NCI-H774 (cell line): ENCODE data around the gene PLIN4.
A peak's percentile ranks its signal among the peaks of the same experiment; 100 is the strongest.
"Not testable (repeated sequence)": the region's sequence is repeated elsewhere in the genome, so short reads cannot be mapped to it uniquely, and the experiment has no call there.

Experiments used
- DNase-seq: peaks from one replicate; lab custom pipeline; 2025; lab: John Stamatoyannopoulos, UW

Gene PLIN4

GRCh38 chr19:4547303-4548237 lies 29.3 kb upstream of the PLIN4 start:
- peak; percentile 21 for DNase-seq

GRCh38 chr19:4543842-4544647 lies 25.8 kb upstream of the PLIN4 start:
- DNase-seq = no peak

- DNase-seq = no peak
Measured at GRCh38 chr19:4542896-4543841, 24.9 kb upstream of the PLIN4 start.

- DNase-seq = not testable (repeated sequence)
Measured at GRCh38 chr19:4541806-4542145, 23.5 kb upstream of the PLIN4 start.

GRCh38 chr19:4541114-4541805 lies 23.0 kb upstream of the PLIN4 start:
- no peak for DNase-seq

- no peak for DNase-seq
Measured at GRCh38 chr19:4539693-4540581, 21.7 kb upstream of the PLIN4 start, which contains the start of gene LRG1. Gene LRG1 (minus strand): TSS chr19:4540036. CDS start chr19:4540013, 23 bp downstream.

GRCh38 chr19:4539169-4539692 lies 20.9 kb upstream of the PLIN4 start:
- no peak for DNase-seq

- DNase-seq = peak; percentile 37
Measured at GRCh38 chr19:4538601-4538954, 20.3 kb upstream of the PLIN4 start.

GRCh38 chr19:4537953-4538600 lies 19.8 kb upstream of the PLIN4 start:
- DNase-seq = no peak

GRCh38 chr19:4536798-4537197 lies 18.5 kb upstream of the PLIN4 start:
- DNase-seq = no peak

- peak; percentile 89 for DNase-seq
Measured at GRCh38 chr19:4534836-4535658, 16.8 kb upstream of the PLIN4 start, which contains the start of gene PLIN5. Gene PLIN5 (minus strand): TSS chr19:4535224. CDS start chr19:4534074, 1,150 bp downstream.

- DNase-seq = no peak
Measured at GRCh38 chr19:4533835-4534424, 15.6 kb upstream of the PLIN4 start.

- no peak for DNase-seq
Measured at GRCh38 chr19:4533334-4533733, 15.0 kb upstream of the PLIN4 start.

GRCh38 chr19:4531562-4532165 lies 13.4 kb upstream of the PLIN4 start:
- DNase-seq = no peak

GRCh38 chr19:4529924-4530522 lies 11.7 kb upstream of the PLIN4 start:
- DNase-seq = no peak

- no peak for DNase-seq
Measured at GRCh38 chr19:4528843-4529242, 10.6 kb upstream of the PLIN4 start.

- DNase-seq = not testable (repeated sequence)
Measured at GRCh38 chr19:4527377-4527776, 9.1 kb upstream of the PLIN4 start.
